ENCODE measurements around the gene FAIM2. TPM values are rescaled to one million over a fixed set of nuclear protein-coding genes. Genes with fewer than 3 reads are reported as not detected.

The FAIM2 gene
- total RNA-seq, 5 donors from 2014 or later (not counting 1 experiment from before 2014, with no cell fraction given), result 0.25 to 0.30 TPM; not detected in 3

DNA sequence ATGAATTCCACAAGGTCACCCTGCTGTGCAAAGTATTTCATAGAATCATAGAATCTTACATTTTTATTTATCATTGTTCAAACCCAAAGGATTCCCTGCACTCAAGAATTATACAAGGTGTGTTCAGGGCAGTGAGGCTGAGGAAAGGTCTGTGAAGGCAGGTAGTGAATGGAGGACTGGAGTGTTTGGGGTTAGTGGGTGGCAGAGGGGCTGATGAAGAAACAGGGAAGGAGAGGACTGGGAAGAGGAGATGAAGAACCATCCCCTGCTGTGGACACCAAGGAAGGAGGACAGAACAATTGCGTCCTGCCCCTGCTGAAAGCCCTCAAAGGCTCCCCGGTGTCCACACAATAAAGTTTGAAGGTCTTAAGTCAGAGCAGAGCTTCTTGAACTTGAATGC is 50.0 kb downstream of the FAIM2 start:
- Mint-ChIP-seq H3K27me3 (peaks cover 14 to 23% of the 10 kb centered on the region in 2 donors), H3K36me3 (no peaks in the 10 kb centered on the region), H3K9me3 (no peaks in the 10 kb centered on the region), H3K4me3 (no peak overlapping the region), H3K27ac (no peak overlapping the region), H3K4me1 (no peaks in the 10 kb centered on the region)
- DNase-seq (no peak), ATAC-seq (replicated peaks in 1 of 4) (no peak)
- CTCF ChIA-PET, result interaction anchor here in 1 of 2 donors (0.7 kb wide), 1 partner anchor 10 kb away, joined by 3 read pairs; the partner anchor contains the start of gene BCDIN3D
- peaks cover 0 to 2% of the 10 kb centered on the region in 2 experiments for H3K27me3 ChIP-seq (replicated peaks in 1 of 2; ENCODE audit: control insufficient read depth in 2 of 2, extremely low read depth in 1 of 2, insufficient read depth in 2 of 2, low read length in 1 of 2)
- H3K9me3 ChIP-seq, result no peaks in the 10 kb centered on the region
- H3K4me3 ChIP-seq (ENCODE audit: control insufficient read depth in 1 of 2, extremely low read depth in 1 of 2, low read length in 1 of 2), result no peak overlapping the region
- no peak overlapping the region for H3K27ac ChIP-seq (ENCODE audit: low read length)
- H3K4me1 ChIP-seq (ENCODE audit: control insufficient read depth in 1 of 2, extremely low read depth in 1 of 2, insufficient read depth in 2 of 2, low read length in 2 of 2), result no peaks in the 10 kb centered on the region
- POLR2A ChIA-PET, result interaction anchor here in 1 of 2 donors (0.7 kb wide), 1 partner anchor 10 kb away, joined by 3 read pairs; no protein-coding TSS in a partner anchor
- no CpG with 5 or more reads among the region's 2 CpGs for WGBS (ENCODE audit: insufficient coverage)
- H3K36me3 ChIP-seq (ENCODE audit: control insufficient read depth in 2 of 2, extremely low read depth in 1 of 2, insufficient read depth in 1 of 2, low read length in 1 of 2), result no peaks in the 10 kb centered on the region

DNA sequence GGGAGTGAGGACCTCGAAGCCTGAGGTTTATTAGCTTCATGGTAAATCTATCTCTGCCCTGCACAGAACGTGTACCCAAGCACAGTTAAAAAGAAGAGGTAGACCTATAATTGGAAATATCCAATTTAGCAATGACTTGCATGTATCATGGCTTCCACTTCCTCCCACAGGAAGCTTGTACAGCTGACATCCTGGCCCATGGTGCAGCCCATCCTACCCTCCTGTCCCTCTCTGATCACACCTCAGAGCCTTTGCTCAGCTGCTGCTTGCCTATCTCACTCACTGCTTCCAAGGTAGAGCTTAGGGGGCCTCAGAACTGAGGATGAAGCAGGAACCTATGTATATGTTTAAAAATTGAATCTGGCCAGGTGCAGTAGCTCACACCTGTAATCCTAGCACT is 56.5 kb downstream of the FAIM2 start:
- Histone ChIP-seq H3K27ac (ENCODE audit: low read length) (no peak overlapping the region), H3K9me3 (no peaks in the 10 kb centered on the region), H3K27me3 (replicated peaks in 1 of 2; ENCODE audit: control insufficient read depth in 2 of 2, extremely low read depth in 1 of 2, insufficient read depth in 2 of 2, low read length in 1 of 2) (peaks cover 0 to 4% of the 10 kb centered on the region in 2 experiments), H3K4me1 (ENCODE audit: control insufficient read depth in 1 of 2, extremely low read depth in 1 of 2, insufficient read depth in 2 of 2, low read length in 2 of 2) (peaks cover 6 to 20% of the 10 kb centered on the region in 2 experiments), H3K36me3 (ENCODE audit: control insufficient read depth in 2 of 2, extremely low read depth in 1 of 2, insufficient read depth in 1 of 2, low read length in 1 of 2) (no peaks in the 10 kb centered on the region), H3K4me3 (ENCODE audit: control insufficient read depth in 1 of 2, extremely low read depth in 1 of 2, low read length in 1 of 2) (no peak overlapping the region)
- Mint-ChIP-seq H3K36me3 (no peaks in the 10 kb centered on the region), H3K4me1 (peaks cover 22 to 26% (median 23%) of the 10 kb centered on the region in 3 donors), H3K4me3 (peak overlapping the region in 1 of 3 donors; percentile 11), H3K9me3 (no peaks in the 10 kb centered on the region), H3K27me3 (peaks cover 10 to 19% of the 10 kb centered on the region in 2 donors), H3K27ac (peak overlapping the region; percentile 34 to 44)
- ATAC-seq (replicated peaks in 1 of 4), result no peak
- DNase-seq, result no peak
- POLR2A ChIA-PET, result interaction anchor here in 1 of 2 donors (0.5 kb wide), 1 partner anchor 476 kb away, joined by 4 read pairs; no protein-coding TSS in a partner anchor
- CTCF ChIA-PET, result interaction anchor here (0.6 to 2.1 kb wide), 5 partner anchors 39 to 434 kb away, joined by 3 to 6 read pairs (median 4); partner anchors contain the start of gene TMBIM6 (in 1 of the 2)
- WGBS (ENCODE audit: insufficient coverage), result 100% methylated on average over 1 of the region's 2 CpGs

DNA sequence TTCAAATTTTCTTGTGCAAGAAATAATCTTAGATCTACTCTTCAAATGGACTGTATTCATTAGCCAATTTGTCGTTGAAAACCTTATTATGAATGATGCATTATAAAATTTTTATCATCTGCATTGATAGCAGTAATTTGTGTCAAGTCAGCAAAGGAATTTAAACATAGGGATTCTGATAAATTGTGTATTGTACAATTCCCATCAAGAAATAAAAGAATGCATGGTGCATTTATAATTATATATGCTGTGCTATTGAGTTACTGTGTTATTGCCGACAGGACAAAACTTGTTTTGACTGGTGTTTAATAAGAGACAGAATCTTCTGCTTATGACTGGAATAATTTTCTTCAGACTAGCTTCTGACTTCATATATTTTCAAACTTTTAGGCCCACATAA is 57.7 kb downstream of the FAIM2 start:
- Mint-ChIP-seq H3K4me3 (no peak overlapping the region), H3K9me3 (no peaks in the 10 kb centered on the region), H3K4me1 (peaks cover 33 to 37% (median 33%) of the 10 kb centered on the region in 3 donors), H3K27me3 (peaks cover 7 to 17% of the 10 kb centered on the region in 2 donors), H3K36me3 (no peaks in the 10 kb centered on the region), H3K27ac (no peak overlapping the region)
- no peak overlapping the region for H3K27ac ChIP-seq (ENCODE audit: low read length)
- POLR2A ChIA-PET, result no interaction called here
- CTCF ChIA-PET, result interaction anchor here (0.6 to 0.7 kb wide), 2 partner anchors 128 to 133 kb away, joined by 3 read pairs; no protein-coding TSS in a partner anchor
- peaks cover 6 to 28% of the 10 kb centered on the region in 2 experiments for H3K4me1 ChIP-seq (ENCODE audit: control insufficient read depth in 1 of 2, extremely low read depth in 1 of 2, insufficient read depth in 2 of 2, low read length in 2 of 2)
- WGBS (ENCODE audit: insufficient coverage), result no CpG with 5 or more reads among the region's 2 CpGs
- H3K4me3 ChIP-seq (ENCODE audit: control insufficient read depth in 1 of 2, extremely low read depth in 1 of 2, low read length in 1 of 2), result no peak overlapping the region
- ATAC-seq (replicated peaks in 1 of 4) (no peak), DNase-seq (no peak)
- H3K36me3 ChIP-seq (ENCODE audit: control insufficient read depth in 2 of 2, extremely low read depth in 1 of 2, insufficient read depth in 1 of 2, low read length in 1 of 2), result no peaks in the 10 kb centered on the region
- H3K9me3 ChIP-seq, result no peaks in the 10 kb centered on the region
- H3K27me3 ChIP-seq (replicated peaks in 1 of 2; ENCODE audit: control insufficient read depth in 2 of 2, extremely low read depth in 1 of 2, insufficient read depth in 2 of 2, low read length in 1 of 2), result peaks cover 0 to 4% of the 10 kb centered on the region in 2 experiments

DNA sequence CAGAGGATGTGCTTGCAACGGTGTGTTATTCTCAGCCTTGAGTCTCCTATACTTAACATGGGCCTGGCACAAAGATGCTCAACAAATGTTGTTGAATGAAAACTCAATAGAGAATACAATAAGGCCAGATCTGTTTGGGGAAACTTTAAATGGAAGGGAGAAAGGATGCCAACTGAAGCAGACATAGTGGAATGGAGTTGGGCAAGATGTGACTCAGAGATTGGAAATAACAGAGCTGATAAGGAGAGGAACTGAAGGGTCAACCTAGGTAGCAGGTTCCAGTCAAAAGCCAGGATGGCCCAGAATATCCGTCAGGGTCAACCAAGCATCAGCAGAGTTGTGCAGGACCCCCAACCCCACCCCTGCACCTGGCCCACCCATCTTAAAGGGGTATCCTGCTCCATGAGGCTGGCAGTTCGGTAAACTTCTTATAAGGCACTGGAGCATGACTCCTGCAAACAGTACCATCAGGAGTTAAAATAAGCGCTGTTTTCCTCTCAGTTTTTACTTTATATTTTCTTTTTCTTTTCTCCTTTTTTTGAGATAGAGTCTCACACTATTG is 59.7 kb downstream of the FAIM2 start:
- Mint-ChIP-seq H3K36me3 (no peaks in the 10 kb centered on the region), H3K27me3 (peaks cover 4 to 6% of the 10 kb centered on the region in 2 donors), H3K9me3 (no peaks in the 10 kb centered on the region), H3K4me3 (peak overlapping the region in 1 of 3 donors; percentile 87), H3K4me1 (peaks cover 37 to 43% (median 38%) of the 10 kb centered on the region in 3 donors), H3K27ac (peak overlapping the region; percentile 92)
- no peaks in the 10 kb centered on the region for H3K36me3 ChIP-seq (ENCODE audit: control insufficient read depth in 2 of 2, extremely low read depth in 1 of 2, insufficient read depth in 1 of 2, low read length in 1 of 2)
- H3K27me3 ChIP-seq (replicated peaks in 1 of 2; ENCODE audit: control insufficient read depth in 2 of 2, extremely low read depth in 1 of 2, insufficient read depth in 2 of 2, low read length in 1 of 2), result peaks cover 0 to 4% of the 10 kb centered on the region in 2 experiments
- H3K9me3 ChIP-seq, result no peaks in the 10 kb centered on the region
- H3K4me3 ChIP-seq (ENCODE audit: control insufficient read depth in 1 of 2, extremely low read depth in 1 of 2, low read length in 1 of 2), result no peak overlapping the region
- WGBS (ENCODE audit: insufficient coverage), result no CpG with 5 or more reads among the region's 4 CpGs
- no peak for ATAC-seq (replicated peaks in 1 of 4)
- no peak overlapping the region for H3K27ac ChIP-seq (ENCODE audit: low read length)
- POLR2A ChIA-PET, result interaction anchor here (0.6 to 1.0 kb wide), 3 partner anchors 22 to 103 kb away, joined by 3 read pairs; partner anchors contain the start of gene TMBIM6 (in 1 of the 2)
- no peak for DNase-seq
- CTCF ChIA-PET, result interaction anchor here (0.5 to 2.6 kb wide), 3 partner anchors 103 to 487 kb away, joined by 3 to 10 read pairs (median 3); partner anchors contain the start of gene TMBIM6 (in 1 of the 2)
- peaks cover 6 to 28% of the 10 kb centered on the region in 2 experiments for H3K4me1 ChIP-seq (ENCODE audit: control insufficient read depth in 1 of 2, extremely low read depth in 1 of 2, insufficient read depth in 2 of 2, low read length in 2 of 2)

DNA sequence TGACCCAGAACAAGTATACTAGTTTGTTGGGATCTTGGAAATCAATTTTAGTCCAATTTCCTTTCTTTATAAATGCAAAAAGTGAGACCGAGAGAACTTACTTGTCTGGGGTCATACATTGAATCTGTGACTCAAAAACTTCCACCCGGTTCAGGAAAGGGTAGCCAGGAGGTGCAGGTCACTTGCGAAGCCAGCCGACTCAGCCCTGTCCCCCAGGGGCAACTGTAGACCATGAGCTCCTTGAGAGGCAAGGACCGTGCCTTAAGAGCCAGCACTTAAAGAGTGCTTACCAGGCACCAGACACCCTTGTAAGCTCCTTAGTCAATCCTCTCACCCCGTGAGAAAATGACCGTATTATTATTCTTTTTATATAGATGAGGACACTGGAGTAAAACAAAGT is 60.3 kb downstream of the FAIM2 start:
- peak overlapping the region; percentile 90 for H3K27ac ChIP-seq (ENCODE audit: low read length)
- H3K4me3 ChIP-seq (ENCODE audit: control insufficient read depth in 1 of 2, extremely low read depth in 1 of 2, low read length in 1 of 2), result peak overlapping the region; percentile 81 to 98
- peaks cover 0 to 3% of the 10 kb centered on the region in 2 donors for H3K27me3 Mint-ChIP-seq
- H3K4me3 Mint-ChIP-seq, result peak overlapping the region; percentile 87 to 94 (median 89)
- H3K36me3 Mint-ChIP-seq, result no peaks in the 10 kb centered on the region
- no peaks in the 10 kb centered on the region for H3K9me3 Mint-ChIP-seq
- CTCF ChIA-PET, result interaction anchor here (0.5 to 2.6 kb wide), 6 partner anchors 11 to 486 kb away, joined by 3 to 10 read pairs (median 3); partner anchors contain the start of genes NCKAP5L (in 1 of the 2) and TMBIM6 (in 1 of the 2)
- POLR2A ChIA-PET, result interaction anchor here (0.6 to 1.0 kb wide), 6 partner anchors 15 to 655 kb away, joined by 3 to 8 read pairs (median 3); partner anchors contain the start of genes NCKAP5L (in 1 of the 2) and TMBIM6 (in 1 of the 2)
- ATAC-seq (replicated peaks in 1 of 4), result no peak
- 90% methylated on average over 4 of the region's 7 CpGs for WGBS (ENCODE audit: insufficient coverage)
- H3K36me3 ChIP-seq (ENCODE audit: control insufficient read depth in 2 of 2, extremely low read depth in 1 of 2, insufficient read depth in 1 of 2, low read length in 1 of 2), result no peaks in the 10 kb centered on the region
- peaks cover 6 to 30% of the 10 kb centered on the region in 2 experiments for H3K4me1 ChIP-seq (ENCODE audit: control insufficient read depth in 1 of 2, extremely low read depth in 1 of 2, insufficient read depth in 2 of 2, low read length in 2 of 2)
- no peaks in the 10 kb centered on the region for H3K9me3 ChIP-seq
- no peak for DNase-seq
- peaks cover 0 to 4% of the 10 kb centered on the region in 2 experiments for H3K27me3 ChIP-seq (replicated peaks in 1 of 2; ENCODE audit: control insufficient read depth in 2 of 2, extremely low read depth in 1 of 2, insufficient read depth in 2 of 2, low read length in 1 of 2)
- peak overlapping the region; percentile 92 for H3K27ac Mint-ChIP-seq
- H3K4me1 Mint-ChIP-seq, result peaks cover 37 to 43% (median 40%) of the 10 kb centered on the region in 3 donors
